Spinal cord (tissue), 10 donors: ENCODE data around the gene TPCN1. TPM values are rescaled to one million over a fixed set of nuclear protein-coding genes. Genes with fewer than 3 reads are reported as not detected.

Source experiments
- DNase-seq, 6 donors: peaks; one replicate each; pipeline versions ENCODE4 v3.0.0 to v3.0.0-alpha.2; 2013 to 2015; ENCODE audit warnings: low spot score in 6 of 6, low read depth in 4 of 6
- H3K27ac ChIP-seq: one replicate; pipeline ENCODE4 v1.5.1; 2013; ENCODE audit warnings: low read depth, low read length, control low read depth
- H3K27me3 ChIP-seq: one replicate; pipeline ENCODE4 v1.6.1; 2013; ENCODE audit warnings: low read length; ENCODE audit not compliant: control insufficient read depth, insufficient read depth
- H3K36me3 ChIP-seq: one replicate; pipeline ENCODE4 v1.6.1; 2013; ENCODE audit warnings: low read length; ENCODE audit not compliant: control insufficient read depth, insufficient read depth
- H3K4me1 ChIP-seq: one replicate; pipeline ENCODE4 v1.6.1; 2013; ENCODE audit warnings: low read length; ENCODE audit not compliant: control insufficient read depth, insufficient read depth
- H3K4me3 ChIP-seq: one replicate; pipeline ENCODE4 v1.5.1; 2013; ENCODE audit warnings: low read depth, low read length, control low read depth
- H3K9me3 ChIP-seq: one replicate; pipeline ENCODE4 v1.6.1; 2013; ENCODE audit warnings: low read length; ENCODE audit not compliant: control insufficient read depth, insufficient read depth
- WGBS: methylation state at CpG from one replicate; pipeline ENCODE4 v1.1.5; 2013; ENCODE audit warnings: missing lambda C conversion rate; ENCODE audit not compliant: insufficient coverage; 5-methylcytosine and 5-hydroxymethylcytosine counted together
- polyA plus RNA-seq, 2 donors: library from polyadenylated mRNA; unstranded; fragments of 120-200 nt; gene quantifications; one replicate each; pipeline ENCODE4 v1.2.1, GENCODE V29; 2013; ENCODE audit not compliant: insufficient read length in 2 of 2
- total RNA-seq, 2 donors: library from RNA; depleted of rRNA in 1 of 2; stranded (reverse); fragments of 120-200 nt in 1 of 2; fragments of >200 nt in 1 of 2; gene quantifications; one replicate each; pipeline versions ENCODE4 v1.2.3 to v1.2.4, GENCODE V29; 2013 to 2014
- donor health status: healthy.

Gene TPCN1
- total and polyA plus RNA-seq, 4 donors: 14.0 to 43.8 (median 29.1) TPM

DNA sequence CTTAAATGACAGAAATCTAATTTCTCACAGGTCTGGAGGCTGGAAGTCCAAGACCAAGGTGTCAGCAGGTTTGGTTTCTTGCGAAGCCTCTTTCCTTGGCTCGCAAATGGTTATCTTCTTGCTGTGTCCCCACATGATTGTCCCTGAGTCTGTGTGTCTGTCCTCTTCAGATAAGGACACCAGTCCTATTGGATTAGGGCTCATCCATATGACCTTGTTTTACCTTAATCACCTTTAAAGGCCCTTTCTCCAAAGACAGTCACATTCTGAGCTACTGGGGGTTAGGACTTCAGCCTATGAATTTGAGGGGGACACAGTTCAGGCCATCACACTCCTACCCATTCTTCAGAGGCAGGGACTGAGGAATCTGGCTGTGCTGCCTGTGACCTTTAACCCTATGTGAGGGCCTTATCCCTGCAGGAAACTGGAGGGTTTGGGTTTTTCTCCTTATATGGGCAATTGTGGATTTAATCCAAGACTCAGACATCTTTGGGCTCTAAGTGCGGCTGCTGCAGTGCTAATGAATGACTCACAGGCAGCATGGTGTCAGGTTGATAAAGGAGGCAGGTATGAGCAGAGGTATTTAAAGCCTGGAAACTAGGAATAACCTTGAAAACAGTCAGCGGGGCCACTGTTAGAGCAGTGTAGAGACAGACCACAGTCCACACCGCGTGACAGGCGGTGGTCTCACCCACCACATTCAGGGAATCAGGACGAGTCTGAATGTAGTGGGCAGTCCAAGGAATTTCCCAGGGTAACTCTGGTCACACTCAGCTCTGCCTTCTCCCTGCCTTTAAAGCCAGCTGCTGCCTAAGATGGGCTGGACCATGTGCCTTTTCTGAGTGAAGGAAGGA lies 10.2 kb downstream of the TPCN1 start:
- Histone ChIP-seq H3K4me1 (peaks cover 49% of the 10 kb centered on the region), H3K27me3 (no peaks in the 10 kb centered on the region), H3K36me3 (peaks cover 31% of the 10 kb centered on the region), H3K9me3 (no peaks in the 10 kb centered on the region), H3K27ac (no peak overlapping the region), H3K4me3 (no peak overlapping the region)
- 92% methylated on average over 7 of the region's 8 CpGs for WGBS
- DNase-seq: peak in 1 of 6 donors; percentile 47

DNA sequence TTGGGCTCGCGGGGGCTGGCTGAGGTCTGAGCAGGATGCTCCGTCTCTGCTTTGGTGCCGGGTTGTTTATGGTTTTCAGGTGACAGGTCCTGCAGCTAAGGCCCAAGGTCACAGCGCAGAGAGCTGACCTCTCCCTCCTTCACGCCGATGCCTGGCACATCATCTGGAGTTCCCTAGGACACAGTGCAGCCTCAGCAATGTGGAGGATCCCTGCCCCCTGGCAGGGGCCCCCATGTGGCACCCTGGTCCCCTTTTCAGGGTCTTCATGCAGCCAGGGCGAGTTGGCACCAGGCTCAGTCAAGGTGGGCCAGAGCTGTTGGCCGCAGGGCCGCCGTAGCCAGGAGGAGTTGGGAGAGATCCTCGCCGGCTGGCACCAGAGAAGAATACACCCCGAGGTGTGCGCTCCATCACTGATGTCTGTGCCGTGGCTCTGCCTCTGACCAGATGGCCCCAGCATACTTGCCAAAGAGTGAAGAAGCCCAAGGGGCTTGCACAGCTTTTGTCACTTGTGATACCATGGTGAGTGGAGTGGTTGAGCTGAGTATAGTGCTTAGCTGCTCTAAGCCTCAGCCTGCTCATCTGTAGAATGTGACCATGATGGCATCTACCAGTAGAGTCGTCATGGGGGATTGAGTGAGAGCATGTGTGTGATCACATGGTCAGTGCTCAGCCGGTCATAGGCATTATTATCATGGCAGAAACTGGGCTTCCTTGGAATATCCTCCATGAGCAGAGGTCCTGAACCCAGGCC lies 11.0 kb downstream of the TPCN1 start:
- 83% methylated on average over 18 of the region's 18 CpGs for whole genome bisulfite sequencing
- H3K27me3 ChIP-seq: no peaks in the 10 kb centered on the region
- DNase-seq: no peak
- H3K4me3 ChIP-seq: no peak overlapping the region
- H3K36me3 ChIP-seq: peaks cover 25% of the 10 kb centered on the region
- no peaks in the 10 kb centered on the region for H3K9me3 ChIP-seq
- H3K4me1 ChIP-seq: peaks cover 43% of the 10 kb centered on the region
- no peak overlapping the region for H3K27ac ChIP-seq

DNA sequence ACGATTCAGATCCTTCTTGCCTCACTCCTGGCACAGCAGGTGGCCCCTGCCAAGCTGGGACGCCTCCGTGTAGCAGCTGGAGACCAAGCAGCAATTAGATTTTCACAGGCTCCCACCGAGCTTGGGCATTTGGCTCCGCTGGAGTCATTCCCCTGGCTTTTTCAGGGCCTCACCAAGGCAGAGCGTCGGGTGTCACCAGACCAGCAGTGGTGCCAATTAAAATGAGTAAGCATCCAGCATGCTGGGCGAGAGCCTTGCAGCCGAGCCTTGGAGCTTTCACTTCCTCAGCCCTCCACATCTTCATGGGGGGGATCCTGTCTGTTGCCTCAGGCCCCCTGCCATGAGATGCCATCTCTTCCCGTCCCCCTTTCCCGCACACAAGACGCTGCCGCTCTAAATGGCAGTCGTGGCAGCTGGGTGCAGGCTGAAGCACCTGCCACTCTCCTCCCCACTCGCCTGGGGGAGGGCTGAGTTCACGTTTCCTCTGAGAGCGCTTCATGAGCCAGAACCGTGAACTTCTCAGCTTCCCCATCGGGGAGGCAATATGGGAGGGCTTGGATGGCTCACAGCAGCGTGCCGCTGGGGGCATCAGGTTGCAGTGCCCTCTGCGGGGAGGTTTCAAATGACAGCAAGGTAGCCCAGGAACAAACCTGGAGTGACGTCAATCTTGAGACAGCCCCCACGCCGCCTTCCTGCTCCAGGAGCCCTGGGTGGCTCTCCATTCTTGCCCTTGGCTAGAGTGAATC lies 11.7 kb downstream of the TPCN1 start:
- Histone ChIP-seq H3K4me3 (no peak overlapping the region), H3K27ac (no peak overlapping the region), H3K9me3 (no peaks in the 10 kb centered on the region), H3K27me3 (no peaks in the 10 kb centered on the region), H3K36me3 (peaks cover 27% of the 10 kb centered on the region), H3K4me1 (peaks cover 37% of the 10 kb centered on the region)
- DNase-seq: peak in 2 of 6 donors; percentile 60 to 79
- 34% methylated on average over 21 of the region's 25 CpGs for WGBS

DNA sequence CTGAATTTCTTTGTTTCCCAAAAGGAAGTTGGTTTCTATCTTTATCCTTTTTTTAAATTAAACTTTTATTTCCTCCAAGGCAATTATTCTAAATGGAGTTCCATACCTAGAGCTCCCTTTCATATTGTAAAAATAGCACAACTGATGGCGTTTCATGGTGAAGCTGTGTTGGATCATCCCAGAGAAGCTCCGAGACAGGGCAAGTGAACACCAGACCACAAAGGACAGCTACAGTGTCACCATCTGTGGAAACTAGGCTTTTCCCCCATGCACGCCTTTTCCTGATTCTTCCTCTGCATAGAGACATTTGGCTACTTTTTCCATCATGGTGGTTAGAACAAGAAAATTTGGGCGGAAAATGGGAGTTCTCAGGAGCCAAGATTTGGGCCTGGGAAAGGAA lies 12.7 kb downstream of the TPCN1 start:
- no peaks in the 10 kb centered on the region for H3K9me3 ChIP-seq
- no peaks in the 10 kb centered on the region for H3K27me3 ChIP-seq
- H3K27ac ChIP-seq: no peak overlapping the region
- H3K4me1 ChIP-seq: peaks cover 37% of the 10 kb centered on the region
- H3K4me3 ChIP-seq: no peak overlapping the region
- DNase-seq: no peak
- H3K36me3 ChIP-seq: peaks cover 27% of the 10 kb centered on the region
- 100% methylated on average over 3 of the region's 4 CpGs for WGBS

DNA sequence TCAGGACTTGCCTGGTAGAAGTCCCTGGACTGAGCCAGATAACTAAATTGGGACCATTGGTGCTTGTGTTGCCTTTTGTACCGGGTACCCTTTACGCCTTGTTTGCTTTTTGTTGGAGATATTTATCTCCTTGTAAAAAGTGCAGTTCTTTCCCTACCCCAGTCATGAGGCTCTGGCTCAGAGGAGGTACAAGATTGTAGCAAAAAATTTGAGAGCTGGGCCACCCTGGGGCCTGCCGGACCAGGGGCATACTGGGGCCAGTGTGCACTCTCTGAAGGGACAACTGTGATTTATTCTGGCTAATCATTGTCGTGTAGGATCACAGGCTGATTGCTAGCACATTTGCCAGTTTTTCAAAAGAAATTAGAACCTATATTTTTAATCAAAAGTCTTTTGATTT lies 13.2 kb downstream of the TPCN1 start:
- Histone ChIP-seq H3K9me3 (no peaks in the 10 kb centered on the region), H3K27ac (no peak overlapping the region), H3K36me3 (peaks cover 27% of the 10 kb centered on the region), H3K4me3 (no peak overlapping the region), H3K4me1 (peaks cover 38% of the 10 kb centered on the region), H3K27me3 (no peaks in the 10 kb centered on the region)
- no peak for DNase-seq
- 90% methylated on average over 1 of the region's 4 CpGs for WGBS

DNA sequence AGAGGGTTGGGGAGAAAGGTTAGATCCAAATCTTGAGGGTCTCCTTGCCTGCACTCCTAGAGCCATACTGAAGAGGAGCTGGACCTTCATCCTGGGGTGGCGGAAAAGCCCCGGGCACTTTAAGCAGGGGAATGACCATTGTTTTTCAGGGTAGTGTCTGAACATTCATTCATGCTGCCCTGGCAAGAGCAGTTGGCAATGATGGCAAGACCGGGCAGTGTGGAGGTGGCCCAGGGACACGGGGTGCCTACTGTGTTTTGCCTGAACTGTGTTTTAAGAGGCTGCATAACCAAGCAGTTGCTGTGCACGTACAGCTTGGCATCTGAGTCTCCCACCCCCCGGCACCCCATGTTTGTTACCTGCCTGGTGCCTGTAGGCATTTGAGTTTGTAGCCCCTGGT lies 14.7 kb downstream of the TPCN1 start:
- Histone ChIP-seq H3K27me3 (no peaks in the 10 kb centered on the region), H3K36me3 (peaks cover 21% of the 10 kb centered on the region), H3K4me1 (peaks cover 48% of the 10 kb centered on the region), H3K9me3 (no peaks in the 10 kb centered on the region), H3K4me3 (no peak overlapping the region), H3K27ac (no peak overlapping the region)
- WGBS: 79% methylated on average over 6 of the region's 6 CpGs
- DNase-seq: no peak

DNA sequence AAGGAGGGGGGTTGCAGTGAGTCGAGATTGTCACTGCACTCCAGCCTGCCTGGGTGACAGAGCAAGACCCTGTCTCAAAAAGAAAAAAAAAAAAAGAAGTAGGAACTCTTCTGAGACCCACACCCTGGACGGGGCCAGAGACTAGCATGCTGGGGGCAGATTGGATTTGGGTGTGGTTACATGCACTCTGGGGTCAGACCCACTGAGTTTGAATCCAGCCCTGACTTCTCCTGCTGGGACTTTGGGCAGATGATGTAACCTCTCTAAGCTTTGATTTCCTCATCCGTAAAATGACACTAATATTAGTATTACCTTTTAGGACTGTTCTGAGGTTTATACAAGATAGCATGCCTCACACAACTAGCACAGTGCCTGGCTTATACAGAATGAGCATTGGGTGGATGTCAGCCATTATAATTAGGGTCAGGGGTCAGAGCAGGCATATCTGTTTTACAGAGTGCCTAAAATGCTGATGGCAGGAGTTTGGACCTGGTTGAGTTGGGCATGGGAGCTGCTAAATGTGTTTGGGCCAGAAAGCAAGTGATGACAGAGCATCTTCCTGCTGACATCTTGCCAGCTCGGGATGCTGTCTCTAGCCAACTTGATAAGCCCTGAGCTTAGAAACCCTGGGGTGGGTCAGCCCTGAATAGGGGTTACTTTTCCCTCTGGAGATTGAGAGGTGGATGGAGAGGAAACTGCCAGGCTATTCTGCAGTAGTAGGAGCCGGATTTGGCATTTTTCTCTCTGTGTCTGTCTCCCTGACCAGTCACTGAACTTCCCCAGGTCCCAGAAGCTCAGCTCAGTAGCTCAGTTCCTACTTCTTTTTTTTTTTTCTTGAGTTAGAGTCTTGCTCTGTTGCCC lies 15.5 kb downstream of the TPCN1 start:
- 76% methylated on average over 3 of the region's 5 CpGs for WGBS
- Histone ChIP-seq H3K4me3 (no peak overlapping the region), H3K27me3 (no peaks in the 10 kb centered on the region), H3K9me3 (no peaks in the 10 kb centered on the region), H3K27ac (no peak overlapping the region), H3K4me1 (peaks cover 54% of the 10 kb centered on the region), H3K36me3 (peaks cover 17% of the 10 kb centered on the region)
- no peak for DNase-seq

DNA sequence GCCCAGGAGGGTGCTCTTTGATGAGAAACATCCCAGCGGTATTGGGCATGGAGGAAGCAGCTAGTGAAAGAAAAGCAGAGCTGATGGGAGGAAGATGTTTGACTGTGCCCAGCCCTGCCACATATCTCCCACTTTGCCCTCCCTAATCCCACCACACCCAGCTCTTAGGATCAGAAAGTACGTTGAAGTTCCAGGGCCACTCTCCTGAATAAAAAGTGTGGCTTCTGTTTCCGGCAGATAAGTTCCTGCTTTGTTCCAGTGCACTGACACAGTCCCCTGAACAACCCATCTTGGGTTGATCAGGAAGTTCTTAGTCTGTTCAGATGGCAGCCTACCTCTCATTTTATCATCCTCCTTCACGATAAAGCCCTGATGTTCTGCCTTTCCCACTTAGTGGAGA lies 16.5 kb downstream of the TPCN1 start:
- no peaks in the 10 kb centered on the region for H3K27me3 ChIP-seq
- 71% methylated on average over 1 of the region's 4 CpGs for WGBS
- no peaks in the 10 kb centered on the region for H3K9me3 ChIP-seq
- no peak overlapping the region for H3K27ac ChIP-seq
- H3K36me3 ChIP-seq: peaks cover 7% of the 10 kb centered on the region
- H3K4me1 ChIP-seq: peaks cover 54% of the 10 kb centered on the region
- no peak for DNase-seq
- no peak overlapping the region for H3K4me3 ChIP-seq

DNA sequence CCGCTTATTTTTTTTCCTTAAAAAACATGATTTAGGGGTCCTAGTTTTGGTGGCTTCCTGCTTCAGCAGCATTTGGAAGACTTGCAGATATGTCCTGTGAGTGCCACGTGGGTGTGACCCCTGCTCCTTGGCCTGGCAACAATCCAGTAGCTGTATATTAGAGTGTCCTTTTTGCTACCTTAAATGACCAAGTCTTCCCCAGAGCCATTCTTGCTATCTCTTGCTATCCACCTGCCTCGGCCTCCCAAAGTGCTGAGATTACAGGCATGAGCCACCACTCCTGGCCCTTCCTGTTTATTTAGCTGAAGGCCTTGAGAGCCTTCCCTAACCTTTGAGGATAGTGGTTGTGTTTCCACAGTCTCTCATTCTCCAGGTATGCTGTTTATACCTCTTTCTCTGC lies 17.0 kb downstream of the TPCN1 start:
- peaks cover 54% of the 10 kb centered on the region for H3K4me1 ChIP-seq
- H3K9me3 ChIP-seq: no peaks in the 10 kb centered on the region
- H3K27ac ChIP-seq: no peak overlapping the region
- no peak overlapping the region for H3K4me3 ChIP-seq
- no peak for DNase-seq
- WGBS: 88% methylated on average over 1 of the region's 3 CpGs
- H3K36me3 ChIP-seq: peaks cover 3% of the 10 kb centered on the region
- H3K27me3 ChIP-seq: no peaks in the 10 kb centered on the region
